Measurements from ENCODE around the gene TPT1.
"Not testable (repeated sequence)": the region's sequence is repeated elsewhere in the genome, so short reads cannot be mapped to it uniquely, and the experiment has no call there.

TPT1 gene

GRCh38 chr13:45316996-45317395, 24.0 kb downstream of the TPT1 start:
- no peaks in the 10 kb centered on the region for H3K9me3 Mint-ChIP-seq
- no peak overlapping the region for H3K27ac Mint-ChIP-seq
- no peak overlapping the region for H3K4me3 Mint-ChIP-seq
- H3K27me3 Mint-ChIP-seq = peaks cover 13% of the 10 kb centered on the region
- no peaks in the 10 kb centered on the region for H3K36me3 Mint-ChIP-seq (ENCODE audit: low read depth)
- intact Hi-C loops (cut with micrococcal nuclease) = no loop called here
- peaks cover 28% of the 10 kb centered on the region for H3K4me1 Mint-ChIP-seq (ENCODE audit: low read depth)

DNA sequence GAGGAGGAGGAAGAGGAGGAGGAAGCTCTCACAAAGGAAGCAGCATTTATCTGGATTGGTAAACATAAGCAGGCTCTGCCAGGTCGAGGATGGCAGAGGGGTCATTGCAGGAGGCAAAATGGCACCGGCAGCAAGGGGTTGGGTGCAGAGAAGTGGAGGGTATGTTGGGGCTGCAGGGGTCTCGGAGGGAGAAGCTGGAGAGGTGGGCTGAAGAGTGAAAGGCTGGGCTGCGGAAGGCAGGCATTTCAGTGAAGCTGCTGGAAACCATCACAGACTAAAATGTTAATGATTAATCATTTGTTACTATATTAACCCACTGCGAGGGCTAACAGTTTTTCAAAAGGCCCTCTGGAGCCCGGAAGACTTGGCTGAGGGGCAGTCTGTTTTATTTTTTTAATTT, 24.6 kb downstream of the TPT1 start:
- H3K4me1 Mint-ChIP-seq (ENCODE audit: low read depth) = peaks cover 27% of the 10 kb centered on the region
- H3K9me3 Mint-ChIP-seq = no peaks in the 10 kb centered on the region
- peaks cover 20% of the 10 kb centered on the region for H3K27me3 Mint-ChIP-seq
- H3K4me3 Mint-ChIP-seq = no peak overlapping the region
- no peak overlapping the region for H3K27ac Mint-ChIP-seq
- no peaks in the 10 kb centered on the region for H3K36me3 Mint-ChIP-seq (ENCODE audit: low read depth)
- intact Hi-C loops (cut with micrococcal nuclease) = no loop called here

DNA sequence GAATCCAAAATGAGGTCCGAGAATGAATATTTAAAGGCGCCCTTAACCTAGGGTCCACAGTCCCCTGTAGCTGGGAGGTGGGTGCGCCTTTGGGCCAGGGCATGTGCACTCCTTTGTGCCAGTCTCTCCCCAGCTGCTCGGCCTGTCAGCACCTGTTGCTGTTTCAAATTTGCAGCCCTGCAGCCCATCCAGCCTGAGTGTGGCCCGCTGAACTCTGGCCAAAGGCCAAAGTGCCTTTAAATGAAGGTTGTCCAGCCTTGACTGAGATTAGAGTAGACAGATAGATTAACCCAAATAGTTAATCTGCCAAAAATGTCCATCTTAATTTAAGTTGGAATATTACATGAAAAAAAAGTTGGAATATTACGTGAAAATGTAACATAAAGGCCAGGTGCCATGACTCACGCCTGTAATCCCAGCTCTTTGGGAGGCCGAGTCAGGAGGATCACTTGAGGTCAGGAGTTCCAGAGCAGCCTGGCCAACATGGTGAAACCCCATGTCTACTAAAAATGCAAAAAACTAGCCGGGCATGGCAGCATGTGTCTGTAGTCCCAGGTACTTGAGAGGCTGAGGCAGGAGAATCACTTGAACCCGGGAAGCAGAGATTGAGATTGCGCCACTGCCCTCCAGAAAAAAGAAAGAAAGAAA, 25.3 kb downstream of the TPT1 start:
- intact Hi-C loops (cut with micrococcal nuclease) = no loop called here

DNA sequence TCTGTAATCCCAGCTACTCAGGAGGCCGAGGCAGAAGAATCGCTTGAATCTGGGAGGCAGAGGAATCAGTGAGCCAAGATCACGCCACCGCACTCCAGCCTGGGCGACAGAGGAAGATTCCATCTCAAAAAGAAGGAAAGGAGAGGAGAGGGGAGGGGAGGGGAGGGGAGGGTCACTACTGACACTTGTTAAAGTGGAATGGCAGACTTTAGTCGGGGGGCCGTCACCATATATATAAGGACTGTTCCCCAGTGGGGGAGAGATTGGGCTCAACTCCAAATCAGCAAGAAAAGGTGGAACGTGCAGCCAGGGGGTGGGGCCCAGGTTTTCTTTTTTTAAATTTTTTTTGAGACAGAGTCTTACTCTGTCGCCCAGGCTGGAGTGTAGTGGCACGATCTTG, 26.2 kb downstream of the TPT1 start:
- Mint-ChIP-seq H3K4me3 (no peak overlapping the region), H3K27me3 (peaks cover 31% of the 10 kb centered on the region), H3K36me3 (ENCODE audit: low read depth) (no peaks in the 10 kb centered on the region), H3K27ac (no peak overlapping the region), H3K4me1 (ENCODE audit: low read depth) (peaks cover 19% of the 10 kb centered on the region), H3K9me3 (no peaks in the 10 kb centered on the region)
- intact Hi-C loops (cut with micrococcal nuclease) = no loop called here

More for the DNA sequence above, 25.3 kb downstream of the TPT1 start:
- Mint-ChIP-seq H3K27me3 (peaks cover 27% of the 10 kb centered on the region), H3K4me3 (no peak overlapping the region), H3K27ac (peak overlapping the region; percentile 18), H3K4me1 (ENCODE audit: low read depth) (peaks cover 27% of the 10 kb centered on the region), H3K9me3 (no peaks in the 10 kb centered on the region), H3K36me3 (ENCODE audit: low read depth) (no peaks in the 10 kb centered on the region)

- Mint-ChIP-seq H3K9me3 (no peaks in the 10 kb centered on the region), H3K4me3 (no peak overlapping the region), H3K36me3 (ENCODE audit: low read depth) (no peaks in the 10 kb centered on the region), H3K4me1 (ENCODE audit: low read depth) (peaks cover 17% of the 10 kb centered on the region), H3K27ac (no peak overlapping the region), H3K27me3 (peaks cover 30% of the 10 kb centered on the region)
- intact Hi-C loops (cut with micrococcal nuclease) = no loop called here
Measured at GRCh38 chr13:45310341-45311131, 30.4 kb downstream of the TPT1 start.

DNA sequence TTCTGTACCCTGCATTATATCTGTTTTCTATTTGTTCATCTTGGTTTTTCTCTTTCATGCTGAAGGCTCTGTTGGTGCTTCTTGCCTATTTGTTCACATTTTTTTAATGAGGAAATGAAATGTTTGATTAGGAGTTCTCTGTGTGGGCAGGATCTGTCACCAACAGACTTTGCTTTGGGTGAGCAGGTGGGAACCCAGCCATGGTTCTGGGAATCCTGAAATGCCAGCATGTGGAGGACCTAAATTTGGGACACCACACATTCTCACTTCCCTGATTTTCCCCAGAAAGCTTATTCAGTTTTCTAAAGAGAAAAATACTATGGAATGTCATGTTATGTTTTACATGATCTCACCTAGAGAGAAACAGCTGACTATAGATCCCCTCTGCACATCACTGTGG, 34.0 kb downstream of the TPT1 start:
- H3K9me3 Mint-ChIP-seq = no peaks in the 10 kb centered on the region
- intact Hi-C loops (cut with micrococcal nuclease) = no loop called here
- no peak overlapping the region for H3K4me3 Mint-ChIP-seq
- H3K27me3 Mint-ChIP-seq = peaks cover 18% of the 10 kb centered on the region
- peaks cover 17% of the 10 kb centered on the region for H3K4me1 Mint-ChIP-seq (ENCODE audit: low read depth)
- H3K36me3 Mint-ChIP-seq (ENCODE audit: low read depth) = no peaks in the 10 kb centered on the region
- H3K27ac Mint-ChIP-seq = no peak overlapping the region

GRCh38 chr13:45305079-45305478, 35.9 kb downstream of the TPT1 start:
- peaks cover 5% of the 10 kb centered on the region for H3K4me1 Mint-ChIP-seq (ENCODE audit: low read depth)
- H3K36me3 Mint-ChIP-seq (ENCODE audit: low read depth) = no peaks in the 10 kb centered on the region
- H3K9me3 Mint-ChIP-seq = no peaks in the 10 kb centered on the region
- intact Hi-C loops (cut with micrococcal nuclease) = no loop called here
- H3K27ac Mint-ChIP-seq = no peak overlapping the region
- peaks cover 10% of the 10 kb centered on the region for H3K27me3 Mint-ChIP-seq
- no peak overlapping the region for H3K4me3 Mint-ChIP-seq

GRCh38 chr13:45303866-45304265, 37.1 kb downstream of the TPT1 start:
- Mint-ChIP-seq H3K27me3 (peaks cover 15% of the 10 kb centered on the region), H3K36me3 (ENCODE audit: low read depth) (no peaks in the 10 kb centered on the region), H3K9me3 (no peaks in the 10 kb centered on the region), H3K4me3 (no peak overlapping the region), H3K27ac (no peak overlapping the region), H3K4me1 (ENCODE audit: low read depth) (peaks cover 5% of the 10 kb centered on the region)
- intact Hi-C loops (cut with micrococcal nuclease) = no loop called here

GRCh38 chr13:45303026-45303425, 38.0 kb downstream of the TPT1 start:
- no peak overlapping the region for H3K4me3 Mint-ChIP-seq
- no peaks in the 10 kb centered on the region for H3K9me3 Mint-ChIP-seq
- no peaks in the 10 kb centered on the region for H3K36me3 Mint-ChIP-seq (ENCODE audit: low read depth)
- H3K4me1 Mint-ChIP-seq (ENCODE audit: low read depth) = peaks cover 8% of the 10 kb centered on the region
- H3K27ac Mint-ChIP-seq = no peak overlapping the region
- intact Hi-C loops (cut with micrococcal nuclease) = no loop called here
- peaks cover 16% of the 10 kb centered on the region for H3K27me3 Mint-ChIP-seq

GRCh38 chr13:45302507-45302906, 38.5 kb downstream of the TPT1 start:
- Mint-ChIP-seq H3K4me1 (ENCODE audit: low read depth) (peaks cover 13% of the 10 kb centered on the region), H3K27ac (no peak overlapping the region), H3K36me3 (ENCODE audit: low read depth) (no peaks in the 10 kb centered on the region), H3K27me3 (peaks cover 16% of the 10 kb centered on the region), H3K9me3 (no peaks in the 10 kb centered on the region), H3K4me3 (no peak overlapping the region)
- intact Hi-C loops (cut with micrococcal nuclease) = no loop called here

DNA sequence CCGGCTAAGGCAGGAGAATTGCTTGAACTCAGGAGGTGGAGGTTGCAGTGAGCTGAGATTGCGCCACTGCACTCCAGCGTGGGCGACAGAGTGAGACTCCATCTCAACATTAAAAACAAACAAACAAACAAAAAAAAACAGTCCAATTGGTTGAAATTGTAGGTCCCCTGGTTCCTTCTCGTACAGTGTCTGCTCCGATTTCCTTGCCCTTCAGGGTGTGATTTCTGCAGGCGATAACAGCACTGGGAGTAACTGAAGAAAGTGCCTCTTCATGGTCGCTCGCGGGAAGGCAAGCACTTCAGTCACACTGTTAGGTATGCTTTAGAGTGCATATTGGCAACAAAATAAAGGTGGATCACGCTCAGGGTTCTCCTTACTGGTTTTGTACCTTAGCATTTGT, 39.7 kb downstream of the TPT1 start:
- H3K27me3 Mint-ChIP-seq = peaks cover 16% of the 10 kb centered on the region
- H3K4me1 Mint-ChIP-seq (ENCODE audit: low read depth) = peaks cover 9% of the 10 kb centered on the region
- H3K27ac Mint-ChIP-seq = no peak overlapping the region
- intact Hi-C loops (cut with micrococcal nuclease) = no loop called here
- no peaks in the 10 kb centered on the region for H3K9me3 Mint-ChIP-seq
- peaks cover 8% of the 10 kb centered on the region for H3K36me3 Mint-ChIP-seq (ENCODE audit: low read depth)
- H3K4me3 Mint-ChIP-seq = no peak overlapping the region

DNA sequence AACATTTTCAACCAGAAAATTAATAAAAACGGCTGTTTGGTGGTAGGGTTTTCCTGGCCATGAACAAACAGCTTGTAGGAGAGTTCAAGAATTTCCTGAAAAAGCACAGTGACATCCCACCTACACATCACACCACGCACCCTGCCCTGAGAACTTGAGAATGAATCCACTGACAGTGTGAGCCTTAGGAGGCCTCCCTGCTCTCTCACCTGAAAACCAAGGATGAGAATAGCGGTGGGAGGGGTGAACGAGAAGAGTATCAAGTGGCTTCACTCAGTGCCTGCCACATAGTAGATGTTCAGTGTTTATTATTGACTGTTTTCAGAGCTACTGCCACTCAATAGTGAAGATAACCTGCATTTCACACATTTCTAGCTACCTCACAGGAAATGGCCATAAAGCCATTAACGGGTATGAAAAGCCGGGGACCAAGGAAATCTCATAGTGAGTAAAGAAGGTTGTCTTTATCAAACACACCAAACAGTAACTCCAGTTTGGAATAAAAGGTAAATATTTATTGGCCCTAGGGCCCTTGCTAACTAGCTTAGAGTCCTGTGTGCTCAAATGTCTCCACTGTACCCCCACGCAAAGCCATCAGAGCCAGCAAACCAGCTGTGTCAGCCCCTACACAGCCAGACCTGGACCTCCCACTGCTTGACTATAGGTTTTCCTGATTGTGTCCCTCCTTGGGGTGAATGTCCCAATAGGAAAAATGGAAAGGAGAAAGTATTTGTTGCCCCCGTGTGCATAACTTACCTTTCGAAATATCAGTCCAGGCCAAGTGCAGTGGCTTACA, 40.6 kb downstream of the TPT1 start:
- H3K4me1 Mint-ChIP-seq (ENCODE audit: low read depth) = peaks cover 9% of the 10 kb centered on the region

DNA sequence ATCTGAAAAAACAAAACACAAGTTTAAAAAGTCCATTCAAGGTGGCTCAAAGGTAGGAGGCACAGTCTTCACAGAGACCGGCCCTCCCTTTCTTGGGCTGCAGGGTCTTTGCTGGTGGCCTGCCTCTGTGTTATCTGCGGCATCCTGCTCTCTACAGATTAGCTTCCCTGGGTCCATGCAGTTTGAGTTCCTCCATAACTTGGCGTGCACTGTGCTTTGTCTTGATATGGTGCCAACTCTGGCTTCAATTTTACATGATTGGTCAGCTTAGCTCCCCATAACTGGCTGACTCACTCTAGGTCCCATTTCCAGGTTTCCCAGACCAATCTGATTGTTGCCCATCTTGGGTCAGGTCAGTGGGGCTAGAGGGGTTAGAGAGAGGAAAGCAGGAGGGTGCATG, 41.8 kb downstream of the TPT1 start:
- Mint-ChIP-seq H3K27me3 (peaks cover 16% of the 10 kb centered on the region), H3K27ac (no peak overlapping the region), H3K4me1 (ENCODE audit: low read depth) (peaks cover 9% of the 10 kb centered on the region), H3K36me3 (ENCODE audit: low read depth) (peaks cover 8% of the 10 kb centered on the region), H3K9me3 (no peaks in the 10 kb centered on the region), H3K4me3 (no peak overlapping the region)
- intact Hi-C loops (cut with micrococcal nuclease) = no loop called here

More for the DNA sequence above, 40.6 kb downstream of the TPT1 start:
- Mint-ChIP-seq H3K4me3 (no peak overlapping the region), H3K36me3 (ENCODE audit: low read depth) (peaks cover 8% of the 10 kb centered on the region), H3K9me3 (no peaks in the 10 kb centered on the region), H3K27me3 (peaks cover 16% of the 10 kb centered on the region), H3K27ac (no peak overlapping the region)
- intact Hi-C loops (cut with micrococcal nuclease) = no loop called here

- H3K9me3 Mint-ChIP-seq; H3K27ac Mint-ChIP-seq; H3K4me1 Mint-ChIP-seq (ENCODE audit: low read depth); H3K36me3 Mint-ChIP-seq (ENCODE audit: low read depth); H3K4me3 Mint-ChIP-seq; intact Hi-C loops (cut with micrococcal nuclease): not testable (repeated sequence)
- H3K27me3 Mint-ChIP-seq = peaks cover 16% of the 10 kb centered on the region
Measured at GRCh38 chr13:45298550-45298949, 42.4 kb downstream of the TPT1 start.

Measured in dendritic cell treated with granulocyte-macrophage colony-stimulating factor and Interleukin-4, amounts not matched to agents 40 ng/mL and 50 ng/mL, for 4 days (primary cell).